H9 (cell line): ENCODE results near the gene TTC7B. TPM values are rescaled to one million over a fixed set of nuclear protein-coding genes. Genes with fewer than 3 reads are reported as not detected.

Source experiments
- DNase-seq: peaks from one replicate; pipeline ENCODE4 v3.0.0-alpha.2; 2017
- H2AFZ ChIP-seq: one replicate; pipeline ENCODE4 v1.6.1; 2013; ENCODE audit warnings: mild to moderate bottlenecking, low read length, control low read depth, moderate library complexity
- H2AK5ac ChIP-seq: 2 replicates; pipeline ENCODE4 v1.6.1; 2013; ENCODE audit warnings: low read length, control low read depth, mixed read lengths; ENCODE audit not compliant: insufficient read length
- H2BK120ac ChIP-seq: one replicate; pipeline ENCODE4 v1.6.1; 2013; ENCODE audit warnings: low read depth, mild to moderate bottlenecking, low read length, control low read depth, inconsistent platforms; ENCODE audit not compliant: poor library complexity, severe bottlenecking
- H2BK12ac ChIP-seq: 2 replicates; pipeline ENCODE4 v1.6.1; 2013; ENCODE audit warnings: low read length, control low read depth, mixed read lengths, low read depth; ENCODE audit not compliant: insufficient read length
- H2BK15ac ChIP-seq: 2 replicates; pipeline ENCODE4 v1.6.1; 2013; ENCODE audit warnings: low read depth, low read length, control low read depth
- H2BK20ac ChIP-seq: one replicate; pipeline ENCODE4 v1.6.1; 2013; ENCODE audit warnings: low read depth, mild to moderate bottlenecking, low read length, control low read depth, inconsistent platforms; ENCODE audit not compliant: poor library complexity, severe bottlenecking
- H2BK5ac ChIP-seq: 2 replicates; pipeline ENCODE4 v1.6.1; 2013; ENCODE audit warnings: low read length, control low read depth, mixed read lengths; ENCODE audit not compliant: insufficient read length
- H3K14ac ChIP-seq: 2 replicates; pipeline ENCODE4 v1.6.1; 2013; ENCODE audit warnings: low read length, control low read depth; ENCODE audit not compliant: insufficient read depth
- H3K18ac ChIP-seq: 2 replicates; pipeline ENCODE4 v1.6.1; 2013; ENCODE audit warnings: low read depth, mild to moderate bottlenecking, mixed read lengths, low read length, control low read depth; ENCODE audit not compliant: insufficient read length
- H3K23ac ChIP-seq: 2 replicates; pipeline ENCODE4 v1.6.1; 2013; ENCODE audit warnings: low read length, control low read depth, mixed read lengths, low read depth; ENCODE audit not compliant: insufficient read length
- H3K23me2 ChIP-seq: 2 replicates; pipeline ENCODE4 v1.6.1; 2013; ENCODE audit warnings: low read depth, mild to moderate bottlenecking, mixed read lengths, low read length, control low read depth; ENCODE audit not compliant: insufficient read length, poor library complexity, severe bottlenecking
- H3K27ac ChIP-seq: 2 replicates; pipeline ENCODE4 v1.5.1; 2013; ENCODE audit warnings: low read length, control low read depth, mixed read lengths, low read depth; ENCODE audit not compliant: insufficient read length
- H3K27me3 ChIP-seq: 2 replicates; pipeline ENCODE4 v1.6.1; 2013; ENCODE audit warnings: low read length, control low read depth, inconsistent platforms; ENCODE audit not compliant: insufficient read depth
- H3K4ac ChIP-seq: 2 replicates; pipeline ENCODE4 v1.6.1; 2013; ENCODE audit warnings: low read depth, mild to moderate bottlenecking, control low read depth, inconsistent platforms, low read length, moderate library complexity
- H3K4me1 ChIP-seq: 2 replicates; pipeline ENCODE4 v1.6.1; 2013; ENCODE audit warnings: low read length, control low read depth, inconsistent platforms; ENCODE audit not compliant: insufficient read depth
- H3K4me2 ChIP-seq: 2 replicates; pipeline ENCODE4 v1.6.1; 2013; ENCODE audit warnings: low read length, control low read depth, mixed read lengths; ENCODE audit not compliant: insufficient read length, insufficient read depth
- H3K56ac ChIP-seq: 2 replicates; pipeline ENCODE4 v1.6.1; 2013; ENCODE audit warnings: low read depth, mild to moderate bottlenecking, mixed read lengths, low read length, control low read depth; ENCODE audit not compliant: insufficient read length
- H3K79me1 ChIP-seq: 2 replicates; pipeline ENCODE4 v1.6.1; 2013; ENCODE audit warnings: low read depth, mild to moderate bottlenecking, moderate library complexity, low read length, control low read depth, inconsistent platforms; ENCODE audit not compliant: insufficient read depth, poor library complexity, severe bottlenecking
- H3K79me2 ChIP-seq: 2 replicates; pipeline ENCODE4 v1.6.1; 2013; ENCODE audit warnings: low read length, control low read depth, inconsistent platforms; ENCODE audit not compliant: insufficient read depth
- H3K9ac ChIP-seq: 2 replicates; pipeline ENCODE4 v1.6.1; 2013; ENCODE audit warnings: low read length, control low read depth, mixed read lengths; ENCODE audit not compliant: insufficient read length; ENCODE audit errors: extremely low read depth
- H3K9me3 ChIP-seq: one replicate; pipeline ENCODE4 v1.6.1; 2013; ENCODE audit warnings: low read depth, low read length, inconsistent platforms; ENCODE audit not compliant: control insufficient read depth
- H3T11ph ChIP-seq: one replicate; pipeline ENCODE4 v1.6.1; 2013; ENCODE audit warnings: mild to moderate bottlenecking, low read length, control low read depth, inconsistent platforms
- H4K20me1 ChIP-seq: one replicate; pipeline ENCODE4 v1.6.1; 2013; ENCODE audit not compliant: control insufficient read depth, insufficient read length, insufficient read depth
- H4K5ac ChIP-seq: 2 replicates; pipeline ENCODE4 v1.6.1; 2013; ENCODE audit warnings: low read depth, mild to moderate bottlenecking, mixed read lengths, low read length, control low read depth; ENCODE audit not compliant: insufficient read length
- H4K8ac ChIP-seq: replicated peaks from 2 replicates; pipeline ENCODE4 v1.6.1; 2013; ENCODE audit warnings: low read length, control low read depth, mixed read lengths, low read depth; ENCODE audit not compliant: insufficient read length
- H4K91ac ChIP-seq: 2 replicates; pipeline ENCODE4 v1.6.1; 2013; ENCODE audit warnings: low read depth, mild to moderate bottlenecking, moderate library complexity, mixed read lengths, low read length, control low read depth; ENCODE audit not compliant: insufficient read length
- H3K27ac Mint-ChIP-seq, 3 experiments: 2 replicates in 2 of 3; 3 replicates in 1 of 3; pipeline ENCODE4 v1.8.0; 2020 to 2021; ENCODE audit warnings: mixed read lengths in 3 of 3, mild to moderate bottlenecking in 1 of 3, moderate library complexity in 1 of 3
- H3K27me3 Mint-ChIP-seq: 2 replicates; pipeline ENCODE4 v1.8.0; 2021; ENCODE audit warnings: low read depth, mild to moderate bottlenecking, moderate library complexity, mixed read lengths
- H3K36me3 Mint-ChIP-seq, 3 experiments: 2 replicates in 2 of 3; 3 replicates in 1 of 3; pipeline ENCODE4 v1.8.0; 2020 to 2021; ENCODE audit warnings: low read depth in 3 of 3, mixed read lengths in 3 of 3; ENCODE audit not compliant: insufficient read depth in 1 of 3
- H3K4me1 Mint-ChIP-seq, 2 experiments: 2 replicates each; pipeline ENCODE4 v1.8.0; 2020; ENCODE audit warnings: mixed read lengths in 2 of 2
- H3K4me3 Mint-ChIP-seq, 2 experiments: 2 replicates in 1 of 2; 3 replicates in 1 of 2; pipeline ENCODE4 v1.8.0; 2020 to 2021; ENCODE audit warnings: mild to moderate bottlenecking in 2 of 2, mixed read lengths in 2 of 2, moderate library complexity in 1 of 2
- H3K9me3 Mint-ChIP-seq, 2 experiments: 2 replicates in 1 of 2; 3 replicates in 1 of 2; pipeline ENCODE4 v1.8.0; 2020; ENCODE audit warnings: mild to moderate bottlenecking in 2 of 2, mixed read lengths in 2 of 2, moderate library complexity in 1 of 2
- CTCF ChIP-seq: fragments of 200-600 bp; sonication (generic); conservative IDR thresholded peaks from 3 replicates; pipeline ENCODE4 v1.8.0; 2021; ENCODE audit warnings: antibody characterized with exemption, mild to moderate bottlenecking
- total RNA-seq: library from RNA; stranded (reverse); gene quantifications from 2 replicates; pipeline ENCODE4 v1.2.1, GENCODE V29; 2021

Gene TTC7B
- total RNA-seq, 1 experiment from 2014 or later: 33.7 TPM

- Mint-ChIP-seq H3K9me3 (peaks cover 11 to 15% of the 10 kb centered on the region in 2 experiments), H3K36me3 (peaks cover 2 to 10% (median 5%) of the 10 kb centered on the region in 3 experiments; a peak in 5 of 7 replicates), H3K4me3 (no peak overlapping the region), H3K27me3 (no peaks in the 10 kb centered on the region), H3K27ac (no peak overlapping the region), H3K4me1 (peaks cover 4 to 7% of the 10 kb centered on the region in 2 experiments)
- no peak overlapping the region for H3K23ac ChIP-seq
- H4K91ac ChIP-seq: no peak overlapping the region
- H2BK15ac ChIP-seq: no peak overlapping the region
- no peaks in the 10 kb centered on the region for H3K4me1 ChIP-seq
- H3K18ac ChIP-seq: no peak overlapping the region
- no peak overlapping the region for H3K9ac ChIP-seq
- DNase-seq: no peak
- no peak overlapping the region for H3K4me2 ChIP-seq
- H3T11ph ChIP-seq: no peak overlapping the region
- H2AK5ac ChIP-seq: no peak overlapping the region
- no peak overlapping the region for H2BK12ac ChIP-seq
- H3K56ac ChIP-seq: no peak overlapping the region
- H4K20me1 ChIP-seq: no peaks in the 10 kb centered on the region
- no peak overlapping the region for H3K14ac ChIP-seq
- no peak overlapping the region for H2BK5ac ChIP-seq
- H3K27me3 ChIP-seq: no peaks in the 10 kb centered on the region
- no peak overlapping the region for H4K8ac ChIP-seq
- H4K5ac ChIP-seq: no peak overlapping the region
- no peak overlapping the region for H2AFZ ChIP-seq
- no peak overlapping the region for H3K4ac ChIP-seq
- H2BK120ac ChIP-seq: no peak overlapping the region
- no peak for TF ChIP-seq CTCF
- H3K27ac ChIP-seq: no peak overlapping the region
- no peaks in the 10 kb centered on the region for H3K23me2 ChIP-seq
- H2BK20ac ChIP-seq: no peak overlapping the region
- no peaks in the 10 kb centered on the region for H3K79me1 ChIP-seq
- no peaks in the 10 kb centered on the region for H3K79me2 ChIP-seq
- no peaks in the 10 kb centered on the region for H3K9me3 ChIP-seq
These were observed 68.3 kb downstream of the TTC7B start for GRCh38 chr14:90747909-90748308.
